ENCODE measurements around the gene CDPF1.
"Not testable (repeated sequence)": the region's sequence is repeated elsewhere in the genome, so short reads cannot be mapped to it uniquely, and the experiment has no call there.

CDPF1 gene

DNA sequence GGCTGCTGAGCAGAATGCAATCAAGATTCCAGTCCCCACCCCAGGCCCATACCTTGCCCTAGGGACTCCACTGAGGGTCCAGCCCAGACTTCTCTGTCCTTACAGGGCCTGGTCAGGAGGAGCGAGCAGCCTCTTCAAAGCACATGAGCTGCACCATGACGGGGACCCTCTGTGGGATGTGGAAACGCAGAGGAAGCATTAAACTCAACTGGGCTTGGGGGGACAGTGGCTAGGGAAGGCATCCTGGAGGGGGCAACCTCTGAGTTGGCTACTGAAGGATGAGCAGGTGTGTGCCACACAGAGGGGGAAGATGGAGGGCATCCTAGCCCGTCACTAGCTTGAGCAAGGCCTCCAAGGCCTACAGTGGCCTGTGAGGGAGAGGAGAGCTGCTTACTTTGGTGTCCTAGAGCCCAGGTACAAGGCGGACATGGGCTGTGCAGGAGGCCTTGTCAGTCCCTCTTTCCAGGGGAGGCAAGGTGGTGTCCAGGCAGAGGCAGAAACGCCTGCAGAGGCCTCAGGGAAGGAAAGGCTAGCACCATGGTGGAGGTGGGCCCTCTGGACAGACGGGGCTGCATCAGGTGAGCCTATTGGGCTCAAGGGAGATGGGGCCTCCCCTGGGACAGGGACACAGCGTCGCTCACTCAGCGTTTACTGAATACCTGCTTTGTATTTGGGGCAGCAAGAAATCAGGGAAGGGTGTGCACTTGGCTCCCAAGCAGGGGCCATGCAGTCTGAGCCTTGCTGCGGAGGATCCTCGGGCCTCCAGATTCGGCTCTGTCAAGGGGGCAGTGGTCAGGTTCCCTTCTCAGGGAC, 32.0 kb upstream of the CDPF1 start:
- no peak for DNase-seq (ENCODE audit: low spot score)
- no peak for FAIRE-seq

DNA sequence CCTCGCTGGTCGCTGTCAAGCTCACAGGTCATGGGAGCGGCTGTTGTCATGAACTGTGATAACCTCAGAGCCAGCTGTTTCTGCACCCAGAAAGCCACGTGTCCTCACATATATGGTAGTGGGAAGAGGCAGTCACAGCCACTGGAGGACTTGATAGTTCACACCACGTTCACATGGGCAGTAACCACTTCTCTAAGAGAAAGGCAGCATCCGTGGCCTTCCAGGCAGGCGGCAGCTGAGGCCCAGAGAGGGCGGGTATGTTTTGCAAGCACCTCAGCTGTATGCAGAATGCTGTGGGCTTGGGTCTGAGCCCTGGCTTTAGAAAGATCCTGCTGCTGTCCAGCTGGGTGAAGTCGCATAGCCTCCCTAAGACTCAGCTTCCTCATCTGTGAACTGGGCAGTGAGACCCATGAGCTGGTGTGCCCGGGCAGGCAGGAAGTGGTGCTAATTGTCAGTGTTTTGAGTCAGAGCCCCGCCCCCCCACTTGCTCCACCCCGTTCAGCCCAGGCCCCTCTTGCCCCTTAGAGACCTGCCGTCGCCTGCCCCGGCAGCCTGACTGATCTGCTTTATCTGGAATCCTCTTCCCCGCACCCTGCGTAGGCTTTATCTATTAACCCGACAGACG, 31.0 kb upstream of the CDPF1 start:
- no peak for FAIRE-seq

DNA sequence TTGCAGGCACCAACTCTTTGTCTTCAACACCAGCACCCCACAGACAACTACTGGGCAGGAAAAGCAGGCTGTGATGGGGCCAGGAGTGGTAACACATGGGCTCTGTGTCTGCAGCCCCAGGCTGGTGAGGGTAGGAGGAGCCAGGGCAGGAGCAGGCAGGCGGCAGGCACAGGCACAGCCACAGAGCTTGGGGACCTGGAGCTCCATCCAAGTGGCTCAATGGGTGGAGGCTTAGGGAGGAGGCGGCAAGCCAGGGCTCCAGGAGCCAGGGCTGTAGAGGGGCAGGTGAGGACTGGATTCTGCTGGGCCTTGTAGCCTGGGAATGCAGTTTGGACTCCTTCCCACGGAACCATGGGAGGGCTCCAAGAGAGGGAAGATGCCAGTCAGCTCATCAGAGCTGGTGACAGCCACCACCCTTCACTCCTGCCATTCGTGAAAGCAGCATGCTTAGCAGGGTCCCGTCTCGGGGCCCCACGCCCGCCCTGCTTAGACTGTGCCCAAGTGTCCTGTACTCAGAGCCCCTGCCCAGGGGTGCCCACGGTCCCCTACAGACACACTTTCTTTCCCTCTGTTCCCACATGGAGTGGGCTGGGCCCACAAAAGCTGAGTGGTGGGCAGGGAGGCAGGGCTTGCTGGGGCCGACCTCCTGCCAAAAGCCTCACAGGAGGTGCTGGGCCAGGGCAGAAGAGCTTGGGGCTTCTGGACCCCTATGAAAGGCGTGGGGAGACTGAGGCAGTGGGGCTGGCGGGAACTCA, 30.1 kb upstream of the CDPF1 start:
- no peak for DNase-seq (ENCODE audit: low spot score)
- no peak for FAIRE-seq

More for the DNA sequence above, 31.0 kb upstream of the CDPF1 start:
- DNase-seq (ENCODE audit: low spot score), result no peak

DNA sequence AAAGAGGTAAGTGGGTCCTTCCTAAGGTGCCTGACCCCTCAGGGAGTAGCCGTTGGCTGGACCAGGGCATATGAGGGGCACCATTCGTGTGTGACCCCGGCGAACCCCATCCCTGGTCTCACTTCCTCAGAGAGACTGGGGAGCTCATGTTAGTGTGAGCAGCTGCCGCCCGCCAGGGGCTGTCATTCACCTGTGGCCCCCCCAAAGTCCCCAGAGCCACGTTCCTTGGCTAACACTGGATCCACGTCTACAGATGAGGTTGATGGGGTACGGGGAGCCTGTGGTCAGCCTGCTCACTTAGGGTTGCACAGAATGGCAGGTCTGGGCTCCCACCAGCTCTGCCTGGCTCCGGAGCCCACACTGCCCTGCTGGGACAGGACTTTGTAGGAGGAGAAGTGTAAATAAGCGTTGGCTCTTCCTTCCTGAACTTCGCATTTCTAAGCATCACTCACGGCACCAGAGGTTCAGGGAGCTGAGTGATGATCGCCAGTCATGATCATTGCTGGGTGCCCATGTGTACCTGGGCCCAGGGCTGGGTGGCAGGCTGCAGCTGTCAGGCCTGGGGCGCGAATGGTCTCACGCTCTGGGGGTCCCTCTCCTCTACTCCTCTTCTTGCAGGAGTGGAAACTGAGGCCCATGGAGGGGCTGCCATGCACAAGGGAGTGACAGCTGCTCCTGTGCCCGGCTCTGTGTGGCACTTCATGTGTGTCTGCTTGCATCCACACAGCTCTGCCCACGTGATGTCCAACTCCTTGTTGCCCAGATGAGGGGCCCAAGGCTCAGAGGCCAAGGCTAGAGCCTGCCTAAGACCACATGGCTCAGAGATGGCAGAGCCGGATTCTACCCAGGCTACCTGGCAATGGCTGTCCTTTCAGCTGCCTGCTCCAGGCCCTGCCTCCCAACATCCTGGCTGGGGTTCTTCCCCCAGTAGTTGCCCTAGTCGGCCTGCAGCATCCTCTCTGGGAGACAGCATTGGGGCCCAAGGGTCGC, 28.9 kb upstream of the CDPF1 start:
- DNase-seq (ENCODE audit: low spot score) (no peak), FAIRE-seq (no peak)

DNA sequence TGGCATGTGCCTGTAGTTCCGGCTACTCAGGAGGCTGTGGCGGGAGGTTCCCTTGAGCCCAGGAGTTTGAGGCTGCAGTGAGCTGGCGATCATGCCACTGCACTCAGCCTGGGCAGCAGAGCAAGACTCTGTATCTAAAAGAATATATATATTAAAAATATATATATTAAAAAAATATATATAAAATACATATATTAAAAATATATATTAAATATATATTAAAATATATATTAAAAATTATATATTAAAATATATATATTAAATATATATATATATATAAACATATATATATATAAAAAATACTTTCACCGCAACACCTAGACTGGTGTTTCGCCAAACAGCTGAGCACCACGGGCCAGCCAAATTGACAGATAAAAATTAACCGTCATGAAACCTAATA, 26.5 kb upstream of the CDPF1 start:
- no peak for DNase-seq (ENCODE audit: low spot score)
- FAIRE-seq, result no peak

DNA sequence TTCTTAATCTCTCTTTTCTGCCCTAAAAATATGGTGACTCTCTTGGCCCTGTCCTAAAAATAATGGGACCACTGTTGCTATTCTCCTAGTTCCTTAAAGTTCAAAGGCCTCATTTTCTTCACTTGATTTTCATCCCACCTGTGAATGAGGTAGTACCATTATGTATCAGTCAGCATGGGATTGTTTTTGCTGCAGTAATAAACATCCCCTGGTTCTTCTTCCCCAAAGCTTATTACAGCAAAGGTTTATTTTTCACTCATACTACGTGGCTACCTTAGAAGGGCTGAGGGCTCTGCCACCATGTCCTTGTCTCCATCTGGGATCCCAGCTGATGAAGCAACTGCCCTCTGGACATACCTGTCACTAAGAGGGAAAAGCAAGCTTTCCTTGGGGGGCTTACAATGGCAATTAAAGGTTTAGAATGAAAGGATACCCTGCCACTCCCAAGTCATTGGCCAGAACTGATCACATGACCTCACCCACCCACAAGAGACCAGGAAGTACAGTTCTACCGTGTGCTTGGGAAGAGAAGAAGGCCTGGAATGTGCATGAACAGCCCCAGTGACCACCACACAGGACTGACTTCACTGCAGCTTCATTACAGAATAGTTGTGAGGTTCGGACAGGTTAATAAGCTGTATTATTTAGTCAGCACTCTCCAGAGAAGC, 25.5 kb upstream of the CDPF1 start:
- FAIRE-seq, result peak; percentile 62
- no peak for DNase-seq (ENCODE audit: low spot score)

DNA sequence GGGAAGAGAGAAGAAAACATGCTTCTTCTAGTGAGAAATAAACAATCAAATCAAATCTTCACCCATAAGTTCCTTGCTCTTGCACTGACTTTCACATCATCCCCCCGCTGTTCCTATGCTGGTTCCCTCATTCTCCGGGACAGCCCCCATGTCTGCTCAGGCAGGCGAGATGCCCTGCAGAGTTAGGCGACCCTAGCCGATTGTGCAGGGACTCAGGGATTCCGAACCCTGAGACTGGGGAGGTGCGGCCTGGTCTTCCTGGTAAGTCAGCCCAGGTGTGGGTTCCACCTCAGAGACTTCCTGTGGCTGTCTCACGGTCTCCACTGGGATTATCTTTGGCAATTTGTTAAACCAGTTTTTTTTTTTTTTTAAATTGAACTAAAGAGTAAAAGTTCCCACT, 24.3 kb upstream of the CDPF1 start:
- FAIRE-seq (no peak), DNase-seq (ENCODE audit: low spot score) (no peak)

DNA sequence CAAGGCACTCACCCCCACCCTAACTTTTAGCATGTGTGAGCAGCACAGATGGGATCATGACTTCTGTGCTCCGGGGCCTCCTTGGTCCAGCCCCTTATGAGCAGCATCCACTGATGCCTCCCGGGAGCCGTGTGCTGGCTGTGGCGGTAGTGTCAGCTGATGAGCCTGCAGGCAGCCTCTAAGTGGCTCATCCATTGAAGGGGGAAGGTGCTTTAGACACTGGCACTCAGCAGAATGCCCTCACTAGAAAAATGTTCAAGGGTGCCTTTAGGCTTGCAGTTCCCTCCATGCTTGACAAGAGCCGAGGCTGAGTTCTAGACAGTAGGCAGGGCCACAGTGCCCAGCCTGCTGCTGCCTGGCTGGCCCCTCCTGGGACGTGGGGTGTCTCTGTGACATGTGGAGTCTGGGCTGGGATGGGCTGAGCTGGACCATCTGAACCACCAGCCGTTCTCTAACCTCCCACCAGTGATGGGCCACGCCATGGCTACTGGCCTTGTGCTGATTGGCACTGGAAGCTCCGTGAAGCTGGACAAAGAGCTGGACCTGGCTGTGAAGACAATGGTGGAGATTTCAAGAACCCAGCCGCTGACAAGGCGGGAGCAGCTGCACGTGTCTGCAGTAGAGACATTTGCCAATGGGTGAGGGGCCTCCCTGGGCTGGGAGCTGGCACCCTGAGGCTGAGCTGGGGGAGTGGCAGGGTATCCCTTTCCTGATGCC, 23.5 kb upstream of the CDPF1 start:
- no peak for FAIRE-seq
- DNase-seq (ENCODE audit: low spot score), result no peak

DNA sequence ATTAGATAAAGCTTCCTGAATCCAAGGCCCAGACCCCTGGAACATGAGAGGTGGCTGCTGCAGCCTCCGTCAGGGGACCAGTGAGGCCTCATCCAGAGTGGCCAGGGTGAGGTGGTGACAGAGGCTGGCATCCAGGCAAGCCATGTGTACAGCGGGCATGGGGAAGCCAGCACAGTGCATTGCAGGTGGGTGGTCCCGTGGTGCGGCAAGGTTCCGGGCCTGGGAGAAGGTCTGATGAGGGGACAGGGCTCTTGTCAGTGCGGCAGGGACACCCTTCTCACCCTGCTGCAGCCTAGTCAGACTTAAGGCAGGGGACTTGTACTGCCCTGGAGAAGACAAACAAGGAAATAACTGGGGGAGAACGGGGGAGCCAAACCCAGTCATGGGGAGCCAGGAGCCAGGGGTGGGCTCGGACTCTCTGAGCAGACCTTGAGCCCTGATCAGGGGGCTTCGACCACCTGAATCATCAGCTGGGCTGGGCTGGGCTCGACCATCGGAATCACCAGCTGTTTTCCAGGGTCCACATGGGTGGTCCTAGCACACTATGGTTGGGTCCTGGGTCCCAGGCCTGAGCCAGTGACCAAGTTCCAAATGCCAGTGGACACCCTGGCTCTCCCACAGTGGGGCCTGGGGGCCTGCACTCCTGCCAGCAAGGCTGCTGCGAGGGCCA, 22.8 kb upstream of the CDPF1 start:
- no peak for DNase-seq (ENCODE audit: low spot score)
- no peak for FAIRE-seq

DNA sequence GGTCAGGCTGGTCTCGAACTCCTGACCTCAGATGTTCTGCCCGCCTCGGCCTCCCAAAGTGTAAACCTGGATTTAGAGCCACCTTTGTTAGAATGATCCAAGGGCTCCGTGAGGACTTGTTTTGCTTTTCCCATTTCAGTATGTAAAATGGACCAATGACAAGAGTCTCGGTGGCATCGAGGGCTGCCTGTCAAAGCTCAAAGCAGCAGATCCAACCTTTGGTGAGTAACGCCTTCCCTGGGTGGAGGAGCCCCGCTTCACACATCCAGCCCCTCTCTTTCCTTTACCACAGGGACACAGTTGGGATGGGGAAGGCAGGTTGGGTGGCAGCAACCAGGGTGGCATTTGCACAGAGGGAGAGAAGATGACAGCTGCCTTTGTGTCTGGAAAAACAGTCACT, 22.1 kb upstream of the CDPF1 start:
- no peak for FAIRE-seq

DNA sequence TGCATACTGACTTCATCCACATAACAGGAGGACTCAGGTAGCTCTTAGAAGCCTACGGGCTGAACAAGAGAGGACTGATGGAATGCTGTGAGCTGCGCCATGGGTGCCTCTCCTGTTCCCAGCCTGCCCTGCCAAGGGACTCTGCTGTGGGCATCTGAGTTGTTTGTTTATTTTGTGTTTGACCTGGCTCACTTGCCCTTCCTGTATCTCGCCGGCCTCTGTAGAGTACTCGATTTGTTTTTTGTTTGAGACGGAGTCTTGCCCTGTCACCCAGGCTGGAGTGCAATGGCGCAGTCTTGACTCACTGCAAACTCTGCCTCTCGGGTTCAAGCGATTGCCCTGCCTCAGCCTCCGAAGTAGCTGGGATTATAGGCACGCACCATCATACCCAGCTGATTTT, 19.5 kb upstream of the CDPF1 start:
- FAIRE-seq (no peak), DNase-seq (ENCODE audit: low spot score) (no peak)

More for the DNA sequence above, 22.1 kb upstream of the CDPF1 start:
- no peak for DNase-seq (ENCODE audit: low spot score)

DNA sequence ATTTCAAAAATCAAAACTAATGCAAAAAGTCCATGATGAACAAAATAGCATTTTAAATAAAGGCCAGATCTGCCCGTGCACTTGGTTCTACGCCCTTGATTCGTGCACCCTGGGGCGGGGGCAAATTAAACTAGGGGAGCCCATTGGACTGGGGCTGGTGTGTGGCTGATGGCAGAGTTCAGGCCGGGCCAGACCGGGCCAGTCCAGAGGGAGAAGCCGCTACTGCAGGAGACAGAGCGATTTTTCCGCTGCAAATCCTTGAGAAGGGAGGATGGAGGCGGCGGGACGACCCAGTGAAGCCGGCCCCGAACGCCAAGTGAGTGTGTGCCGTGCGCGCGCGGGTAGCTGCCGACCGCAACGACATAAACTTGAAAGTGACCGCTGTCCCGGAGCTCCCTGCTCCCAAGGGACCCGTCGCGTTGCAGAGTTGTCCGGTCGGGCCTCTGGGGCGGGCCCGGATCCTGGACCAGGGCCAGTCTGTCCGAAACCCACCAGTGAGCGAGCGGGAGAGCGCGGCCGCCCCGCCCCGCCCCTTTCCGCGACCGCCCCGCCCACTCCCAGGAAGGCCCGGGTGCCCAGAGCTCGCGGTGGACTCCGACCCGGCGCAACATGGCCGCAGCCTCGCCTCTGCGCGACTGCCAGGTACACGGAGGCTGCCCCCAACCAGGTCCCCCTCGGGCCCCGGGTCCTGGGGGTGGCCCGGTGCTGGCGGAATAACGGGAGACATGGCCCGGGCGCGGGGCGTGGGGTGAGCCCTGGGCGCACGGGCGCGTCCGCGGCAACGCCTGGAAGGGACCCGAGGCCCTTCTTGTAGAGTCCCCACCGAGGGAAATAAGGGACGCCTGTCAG, 17.6 kb upstream of the CDPF1 start, which contains the start of gene TTC38:
TSS of gene TTC38 (plus strand) at position 578 of the 849 bp plus-strand sequence. CDS start at position 610, 32 bp downstream.
- FAIRE-seq, result peak; percentile 40
- DNase-seq (ENCODE audit: low spot score), result peak; percentile 97

DNA sequence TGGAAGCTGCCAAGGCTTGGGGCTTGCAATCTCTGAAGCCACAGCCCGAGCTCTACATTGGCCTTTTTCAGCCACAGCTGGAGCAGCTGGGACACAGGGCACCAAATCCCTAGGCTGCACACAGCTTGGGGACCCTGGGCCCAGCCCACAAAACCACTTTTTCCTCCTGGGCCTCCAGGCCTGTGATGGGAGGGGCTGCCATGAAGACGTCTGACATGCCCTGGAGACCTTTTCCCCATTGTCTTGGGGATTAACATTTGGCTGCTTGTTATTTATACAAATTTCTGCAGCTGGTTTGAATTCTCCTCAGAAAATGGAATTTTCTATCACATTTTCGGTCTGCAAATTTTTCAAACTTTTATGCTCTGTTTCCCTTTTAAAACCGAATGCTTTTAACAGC, 15.5 kb upstream of the CDPF1 start:
- FAIRE-seq; DNase-seq (ENCODE audit: low spot score): not testable (repeated sequence)

DNA sequence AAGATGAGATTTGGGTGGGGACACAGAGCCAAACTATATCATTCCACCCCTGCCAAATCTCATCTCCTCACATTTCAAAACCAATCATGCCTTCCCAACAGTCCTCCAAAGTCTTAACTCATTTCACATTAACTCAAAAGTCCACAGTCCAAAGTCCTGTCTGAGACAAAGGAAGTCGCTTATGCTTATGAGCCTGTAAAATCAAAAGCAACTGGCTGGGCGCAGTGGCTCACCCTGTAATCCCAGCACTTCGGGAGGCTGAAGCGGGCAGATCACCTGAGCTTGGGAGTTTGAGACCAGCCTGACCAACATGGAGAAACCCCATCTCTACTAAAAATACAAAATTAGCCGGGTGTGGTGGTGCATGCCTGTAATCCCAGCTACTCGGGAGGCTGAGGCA, 14.4 kb upstream of the CDPF1 start:
- FAIRE-seq, result not testable (repeated sequence)

DNA sequence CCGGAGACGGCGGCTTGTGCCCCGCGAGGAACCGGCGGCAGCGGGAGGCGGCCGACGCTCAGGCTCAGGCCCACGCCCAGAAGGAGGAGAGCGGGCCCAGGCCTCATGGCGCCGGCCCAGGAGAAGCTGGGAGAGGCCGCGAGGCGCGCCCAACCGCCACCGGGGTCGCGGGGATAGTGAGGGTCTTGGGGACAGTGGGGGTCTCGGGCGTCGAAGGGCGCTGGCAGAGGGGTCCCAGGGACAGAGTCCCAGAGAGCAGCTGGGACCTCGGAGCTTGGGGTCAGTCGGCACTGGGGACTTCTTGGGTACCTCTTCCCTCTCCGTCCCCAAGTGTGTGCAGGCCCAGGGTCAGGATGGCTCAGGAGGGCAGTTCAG, 13.1 kb upstream of the CDPF1 start, which contains the start of gene PKDREJ:
TSS of gene PKDREJ (minus strand) at position 128 of the 375 bp plus-strand sequence. CDS start at position 107, 21 bp downstream.
- DNase-seq (ENCODE audit: low spot score), result no peak
- FAIRE-seq, result no peak

More for the DNA sequence above, 14.4 kb upstream of the CDPF1 start:
- DNase-seq (ENCODE audit: low spot score), result not testable (repeated sequence)

DNA sequence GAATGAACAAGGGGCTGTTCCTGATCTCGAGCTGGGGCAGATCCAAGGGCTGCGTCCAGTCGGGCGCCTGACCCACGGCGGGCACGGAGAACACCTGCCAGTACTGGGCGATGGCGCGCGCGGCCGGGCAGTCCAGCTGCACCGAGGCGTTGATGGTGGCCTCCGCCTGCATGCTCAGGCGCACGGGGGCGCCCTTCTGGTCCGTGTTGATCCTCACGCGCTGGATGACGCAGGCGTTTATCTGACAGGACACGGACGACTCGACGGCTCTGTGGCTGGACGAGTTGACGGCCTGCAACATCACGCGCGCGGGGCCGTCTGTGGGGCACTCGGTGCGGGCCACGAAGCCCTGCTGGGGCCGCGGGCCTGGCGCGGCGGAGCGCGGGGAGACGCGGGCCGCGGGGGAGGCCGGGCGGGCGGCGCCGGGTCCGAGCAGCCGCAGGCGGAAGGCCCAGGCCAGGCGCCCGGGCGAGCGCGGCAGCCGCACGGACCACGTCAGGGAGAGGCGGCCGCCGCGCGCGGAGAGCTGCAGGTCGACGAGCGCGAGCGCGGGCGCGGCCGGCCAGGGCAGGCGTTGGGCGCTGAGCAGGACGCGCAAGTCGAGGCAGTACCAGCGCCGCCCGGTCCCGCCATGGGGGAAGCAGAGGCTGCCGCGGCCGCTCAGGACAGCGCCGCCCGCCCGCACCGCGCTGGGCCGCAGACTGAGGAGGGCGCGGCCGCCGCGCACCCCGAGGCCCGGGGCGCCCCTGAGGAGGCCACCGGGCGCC, 12.5 kb upstream of the CDPF1 start:
- FAIRE-seq, result no peak

DNA sequence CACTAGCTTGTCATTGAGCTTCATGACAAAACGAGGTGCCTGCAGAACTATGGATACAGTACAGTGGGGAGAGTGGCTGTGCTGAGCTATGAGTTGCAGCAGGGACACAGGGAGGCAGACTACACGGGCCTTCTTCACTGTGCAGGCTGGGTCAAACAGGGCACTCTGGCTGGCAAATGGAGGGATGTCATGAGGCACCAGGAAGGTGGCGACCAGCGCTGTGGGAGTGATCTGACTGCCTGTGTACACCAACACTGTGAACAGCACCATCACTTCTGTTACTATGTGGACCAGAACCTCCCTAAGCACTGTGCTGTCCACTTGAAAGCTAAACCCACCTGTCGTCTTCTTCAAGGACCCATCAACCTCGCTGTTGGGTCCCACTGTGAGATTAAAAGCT, 9.9 kb upstream of the CDPF1 start:
- FAIRE-seq (no peak), DNase-seq (ENCODE audit: low spot score) (no peak)

More for the DNA sequence above, 12.5 kb upstream of the CDPF1 start:
- DNase-seq (ENCODE audit: low spot score), result no peak

Data from urothelium cell line (cell line).